MCF 10A (cell line): ENCODE data around the gene SUN5. TPM values are rescaled to one million over a fixed set of nuclear protein-coding genes. Genes with fewer than 3 reads are reported as not detected.

ENCODE experiments used
- BruUV-seq: library from RNA; stranded (reverse); fragments of 400-500 nt; replicated peaks from 2 replicates; lab custom pipeline; 2021; lab: Mats Ljungman, UMichigan
- CTCF ChIA-PET: fragments of 300-600 bp; sonication (Branson Sonifier 250); formaldehyde crosslinking; extraction: SDS; loops from one replicate; lab custom pipeline; 2021; ENCODE audit warnings: antibody characterized with exemption, inconsistent platforms; lab: Yijun Ruan, JAX
- POLR2A ChIA-PET: fragments of 300-600, 350-650 bp; sonication (Branson Sonifier 250); formaldehyde crosslinking; extraction: SDS; loops from one replicate; lab custom pipeline; 2020; ENCODE audit warnings: antibody characterized with exemption, inconsistent platforms; lab: Yijun Ruan, JAX
- DNase-seq: peaks from one replicate; pipeline ENCODE4 v3.0.0-alpha.2; 2018; ENCODE audit not compliant: unreplicated experiment
- H3K27ac Mint-ChIP-seq: one replicate; pipeline ENCODE4 v1.8.0; 2022; ENCODE audit warnings: mild to moderate bottlenecking, low read depth, mixed read lengths; ENCODE audit not compliant: unreplicated experiment
- H3K27me3 Mint-ChIP-seq: one replicate; pipeline ENCODE4 v1.8.0; 2022; ENCODE audit warnings: mixed read lengths; ENCODE audit not compliant: insufficient read depth, unreplicated experiment
- H3K36me3 Mint-ChIP-seq: one replicate; pipeline ENCODE4 v1.8.0; 2022; ENCODE audit warnings: mild to moderate bottlenecking, moderate library complexity, mixed read lengths; ENCODE audit not compliant: insufficient read depth, unreplicated experiment
- H3K4me1 Mint-ChIP-seq: one replicate; pipeline ENCODE4 v1.8.0; 2022; ENCODE audit warnings: mixed read lengths; ENCODE audit not compliant: insufficient read depth, unreplicated experiment
- H3K4me3 Mint-ChIP-seq: one replicate; pipeline ENCODE4 v1.8.0; 2022; ENCODE audit warnings: mild to moderate bottlenecking, moderate library complexity, mixed read lengths; ENCODE audit not compliant: unreplicated experiment
- H3K9me3 Mint-ChIP-seq: one replicate; pipeline ENCODE4 v1.8.0; 2022; ENCODE audit warnings: mixed read lengths; ENCODE audit not compliant: unreplicated experiment
- intact Hi-C: fragments of 100-400 bp; cut with micrococcal nuclease; formaldehyde crosslinking; loops from 2 replicates; pipeline ENCODE4 v1.14.1; 2022
- total RNA-seq: library from RNA; stranded (reverse); gene quantifications from 2 replicates; pipeline ENCODE4 v1.2.3, GENCODE V29; 2022
- TF ChIP-seq, protein P1 (sequence below): fragments of 200-600 bp; IDR thresholded peaks from one replicate; pipeline ENCODE4 v1.8.0; 2022; ENCODE audit warnings: antibody characterized with exemption, mild to moderate bottlenecking; ENCODE audit not compliant: unreplicated experiment

Gene SUN5
- total RNA-seq, 1 experiment from 2014 or later = not detected

- intact Hi-C loops = no loop called here
- TF ChIP-seq, protein P1, sequence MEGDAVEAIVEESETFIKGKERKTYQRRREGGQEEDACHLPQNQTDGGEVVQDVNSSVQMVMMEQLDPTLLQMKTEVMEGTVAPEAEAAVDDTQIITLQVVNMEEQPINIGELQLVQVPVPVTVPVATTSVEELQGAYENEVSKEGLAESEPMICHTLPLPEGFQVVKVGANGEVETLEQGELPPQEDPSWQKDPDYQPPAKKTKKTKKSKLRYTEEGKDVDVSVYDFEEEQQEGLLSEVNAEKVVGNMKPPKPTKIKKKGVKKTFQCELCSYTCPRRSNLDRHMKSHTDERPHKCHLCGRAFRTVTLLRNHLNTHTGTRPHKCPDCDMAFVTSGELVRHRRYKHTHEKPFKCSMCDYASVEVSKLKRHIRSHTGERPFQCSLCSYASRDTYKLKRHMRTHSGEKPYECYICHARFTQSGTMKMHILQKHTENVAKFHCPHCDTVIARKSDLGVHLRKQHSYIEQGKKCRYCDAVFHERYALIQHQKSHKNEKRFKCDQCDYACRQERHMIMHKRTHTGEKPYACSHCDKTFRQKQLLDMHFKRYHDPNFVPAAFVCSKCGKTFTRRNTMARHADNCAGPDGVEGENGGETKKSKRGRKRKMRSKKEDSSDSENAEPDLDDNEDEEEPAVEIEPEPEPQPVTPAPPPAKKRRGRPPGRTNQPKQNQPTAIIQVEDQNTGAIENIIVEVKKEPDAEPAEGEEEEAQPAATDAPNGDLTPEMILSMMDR = no peak
- peaks cover 6% of the 10 kb centered on the region for H3K36me3 Mint-ChIP-seq
- no TSS peak for BruUV-seq
- ChIA-PET CTCF (interaction anchor here (0.6 to 0.7 kb wide), 2 partner anchors 14 to 391 kb away, joined by 3 read pairs; no protein-coding TSS in a partner anchor), POLR2A (no interaction called here)
- H3K27me3 Mint-ChIP-seq = peaks cover 28% of the 10 kb centered on the region
- no peak overlapping the region for H3K27ac Mint-ChIP-seq
- no peak overlapping the region for H3K4me3 Mint-ChIP-seq
- peaks cover 8% of the 10 kb centered on the region for H3K9me3 Mint-ChIP-seq
- H3K4me1 Mint-ChIP-seq = no peaks in the 10 kb centered on the region
- no peak for DNase-seq
These were observed 39.5 kb upstream of the SUN5 start for GRCh38 chr20:33043731-33044181.

DNA sequence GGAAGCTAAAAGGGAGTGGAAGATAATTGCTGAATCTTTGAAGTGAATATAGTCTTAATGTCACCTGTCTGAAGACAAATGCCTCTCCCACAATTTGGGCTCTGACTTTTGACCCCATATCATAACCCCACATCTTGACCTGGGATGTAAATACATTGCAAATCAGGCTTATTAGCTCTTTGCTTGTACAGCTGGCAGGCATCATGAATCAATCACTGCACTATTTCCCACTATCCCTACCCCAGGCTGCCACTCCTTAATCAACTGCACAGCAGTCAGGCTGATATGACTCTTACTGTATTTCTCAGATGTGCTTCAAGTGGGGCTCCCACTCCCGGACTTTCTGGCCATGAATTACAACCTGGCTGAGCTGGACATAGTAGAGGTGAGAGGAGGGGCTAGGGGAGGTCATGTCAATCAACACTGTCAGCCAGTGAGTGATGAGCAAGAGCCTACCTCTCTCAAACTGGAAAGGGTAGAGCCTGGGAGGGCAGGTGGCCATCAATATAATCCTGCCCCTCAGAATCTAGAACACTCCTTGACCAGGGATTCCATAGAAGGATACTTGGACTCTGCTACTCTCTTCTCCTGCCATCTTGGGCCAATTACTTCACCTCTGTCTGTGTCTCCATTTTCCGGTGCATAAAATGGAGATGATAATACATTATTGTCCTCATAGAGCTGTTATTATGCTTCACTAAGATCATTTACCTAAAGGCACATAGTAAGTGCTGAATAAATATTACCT is 38.9 kb upstream of the SUN5 start:
- no peaks in the 10 kb centered on the region for H3K4me1 Mint-ChIP-seq
- no peak for DNase-seq
- H3K4me3 Mint-ChIP-seq = no peak overlapping the region
- peaks cover 6% of the 10 kb centered on the region for H3K36me3 Mint-ChIP-seq
- peaks cover 8% of the 10 kb centered on the region for H3K9me3 Mint-ChIP-seq
- CTCF ChIA-PET = interaction anchor here (0.7 kb wide), 1 partner anchor 13 kb away, joined by 3 read pairs; no protein-coding TSS in a partner anchor
- POLR2A ChIA-PET = interaction anchor here (1.1 kb wide), 1 partner anchor 31 kb away, joined by 3 read pairs; no protein-coding TSS in a partner anchor
- intact Hi-C loops = no loop called here
- TF ChIP-seq, protein P1 = no peak
- BruUV-seq = no TSS peak
- peaks cover 34% of the 10 kb centered on the region for H3K27me3 Mint-ChIP-seq
- H3K27ac Mint-ChIP-seq = no peak overlapping the region

DNA sequence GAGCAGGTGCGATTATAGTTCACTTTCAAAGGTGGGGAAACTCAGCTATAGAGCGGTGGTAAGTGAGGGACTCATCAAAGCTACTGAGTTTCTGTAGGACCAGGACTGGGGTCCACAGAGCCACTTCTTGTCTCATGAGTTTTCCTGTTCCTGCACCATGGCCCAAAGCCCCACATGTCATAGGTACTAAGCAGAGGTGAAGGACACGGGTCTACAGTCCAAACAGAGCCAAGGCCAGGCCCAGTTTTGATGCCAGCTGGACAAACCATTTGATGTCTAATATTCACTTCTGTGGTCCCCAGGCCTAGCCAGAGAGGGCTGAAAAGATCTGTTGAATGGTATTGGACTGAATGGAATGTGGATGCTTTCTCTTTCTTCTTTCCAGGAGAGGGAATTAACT is 38.2 kb upstream of the SUN5 start:
- Mint-ChIP-seq H3K27ac (no peak overlapping the region), H3K36me3 (peaks cover 6% of the 10 kb centered on the region), H3K27me3 (peaks cover 41% of the 10 kb centered on the region), H3K4me3 (no peak overlapping the region), H3K4me1 (no peaks in the 10 kb centered on the region), H3K9me3 (peaks cover 8% of the 10 kb centered on the region)
- intact Hi-C loops = no loop called here
- no TSS peak for BruUV-seq
- TF ChIP-seq, protein P1 = no peak
- POLR2A ChIA-PET = interaction anchor here (1.1 kb wide), 1 partner anchor 32 kb away, joined by 3 read pairs; no protein-coding TSS in a partner anchor
- CTCF ChIA-PET = no interaction called here
- DNase-seq = no peak

DNA sequence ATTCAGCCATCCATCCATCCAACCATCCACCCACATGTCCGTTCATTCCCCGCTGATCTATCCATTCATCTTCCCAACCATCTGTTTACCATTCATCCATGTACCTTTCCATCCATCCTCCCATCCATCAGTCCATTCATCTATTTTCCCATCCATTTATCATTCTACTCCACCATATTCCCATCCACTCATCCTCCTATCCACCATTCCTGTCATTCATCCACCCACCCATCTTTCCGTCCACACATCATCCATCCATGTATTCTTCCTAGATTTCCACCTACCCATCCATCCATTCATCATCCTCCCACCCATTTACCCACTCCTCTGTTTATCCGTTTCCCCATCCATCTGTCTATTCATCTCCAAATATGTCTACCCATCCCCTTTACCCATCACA is 34.0 kb upstream of the SUN5 start:
- Mint-ChIP-seq H3K27ac (no peak overlapping the region), H3K9me3 (no peaks in the 10 kb centered on the region), H3K4me3 (no peak overlapping the region), H3K4me1 (no peaks in the 10 kb centered on the region), H3K27me3 (peaks cover 47% of the 10 kb centered on the region), H3K36me3 (no peaks in the 10 kb centered on the region)
- intact Hi-C loops = no loop called here
- no TSS peak for BruUV-seq
- CTCF ChIA-PET = no interaction called here
- POLR2A ChIA-PET = no interaction called here
- TF ChIP-seq, protein P1 = no peak
- DNase-seq = no peak
